SHP77 treated with DMSO at 0.1 percent for 48 hours (cell line): ENCODE results near the gene MAPK1IP1L.

ENCODE experiments used
- DNase-seq: peaks from one replicate; lab custom pipeline; 2025; lab: John Stamatoyannopoulos, UW

The MAPK1IP1L gene

GRCh38 chr14:55097881-55098560, 46.6 kb downstream of the MAPK1IP1L start:
- DNase-seq = no peak

- DNase-seq = no peak
Observed at GRCh38 chr14:55098561-55098898, 47.1 kb downstream of the MAPK1IP1L start.

- no peak for DNase-seq
Observed at GRCh38 chr14:55099756-55100155, 48.3 kb downstream of the MAPK1IP1L start.

- no peak for DNase-seq
Observed at GRCh38 chr14:55101698-55102097, 50.3 kb downstream of the MAPK1IP1L start.

- DNase-seq = peak; percentile 26
Observed at GRCh38 chr14:55102141-55102621, 50.7 kb downstream of the MAPK1IP1L start.

GRCh38 chr14:55103005-55103640, 51.7 kb downstream of the MAPK1IP1L start:
- peak; percentile 52 for DNase-seq

- no peak for DNase-seq
Observed at GRCh38 chr14:55103971-55104954, 52.8 kb downstream of the MAPK1IP1L start.

GRCh38 chr14:55105991-55106390, 54.5 kb downstream of the MAPK1IP1L start:
- DNase-seq = no peak

GRCh38 chr14:55107766-55108554, 56.5 kb downstream of the MAPK1IP1L start:
- peak; percentile 23 for DNase-seq

GRCh38 chr14:55109836-55110235, 58.4 kb downstream of the MAPK1IP1L start:
- no peak for DNase-seq

GRCh38 chr14:55111122-55111708, 59.8 kb downstream of the MAPK1IP1L start:
- no peak for DNase-seq

- DNase-seq = no peak
Observed at GRCh38 chr14:55114720-55115119, 63.3 kb downstream of the MAPK1IP1L start.

- no peak for DNase-seq
Observed at GRCh38 chr14:55115460-55115859, 64.0 kb downstream of the MAPK1IP1L start.

- DNase-seq = no peak
Observed at GRCh38 chr14:55115861-55116245, 64.4 kb downstream of the MAPK1IP1L start.

- no peak for DNase-seq
Observed at GRCh38 chr14:55116246-55117030, 65.0 kb downstream of the MAPK1IP1L start.

GRCh38 chr14:55117803-55118441, 66.5 kb downstream of the MAPK1IP1L start:
- DNase-seq = no peak

GRCh38 chr14:55118761-55119160, 67.3 kb downstream of the MAPK1IP1L start:
- no peak for DNase-seq
